HepG2 (cell line): ENCODE data around the gene RGS11. TPM values are rescaled to one million over a fixed set of nuclear protein-coding genes. Genes with fewer than 3 reads are reported as not detected.

Experiments used
- AKAP8 ChIP-seq: sonication (generic); formaldehyde crosslinking; IDR thresholded peaks from 2 replicates; pipeline ENCODE4 v1.5.1; 2020; ENCODE audit warnings: mild to moderate bottlenecking, missing genetic modification reagents
- ATF7-NPFF ChIP-seq: sonication (generic); formaldehyde crosslinking; IDR thresholded peaks from 2 replicates; pipeline ENCODE4 v1.8.1; 2023; ENCODE audit warnings: mild to moderate bottlenecking, low read depth, missing genetic modification reagents, moderate library complexity
- FOXK2 ChIP-seq: fragments of 450-650 bp; IDR thresholded peaks from 2 replicates; pipeline ENCODE4 v1.6.1; 2016
- HOXD1 ChIP-seq: sonication (generic); formaldehyde crosslinking; IDR thresholded peaks from 2 replicates; pipeline ENCODE4 v1.5.0; 2020; ENCODE audit warnings: missing genetic modification reagents
- ISX ChIP-seq: sonication (generic); formaldehyde crosslinking; conservative IDR thresholded peaks from 2 replicates; pipeline ENCODE4 v1.5.0; 2020; ENCODE audit warnings: missing genetic modification reagents
- SETDB1 ChIP-seq: sonication (generic); formaldehyde crosslinking; IDR thresholded peaks from 2 replicates; pipeline ENCODE4 v1.5.1; 2020; ENCODE audit warnings: missing genetic modification reagents, mild to moderate bottlenecking, borderline replicate concordance
- SMAD1 ChIP-seq: sonication (generic); formaldehyde crosslinking; IDR thresholded peaks from 2 replicates; pipeline ENCODE4 v1.4.0; 2020; ENCODE audit warnings: missing genetic modification reagents, low read depth, mild to moderate bottlenecking, borderline replicate concordance
- SMAD3 ChIP-seq: sonication (generic); formaldehyde crosslinking; IDR thresholded peaks from 2 replicates; pipeline ENCODE4 v1.4.0; 2020; ENCODE audit warnings: missing genetic modification reagents
- SPEN ChIP-seq: sonication (generic); formaldehyde crosslinking; IDR thresholded peaks from 2 replicates; pipeline ENCODE4 v1.5.1; 2020; ENCODE audit warnings: low read depth, mild to moderate bottlenecking, missing genetic modification reagents
- ZFP62 ChIP-seq: sonication (generic); formaldehyde crosslinking; IDR thresholded peaks from 2 replicates; pipeline ENCODE4 v1.4.0; 2020; ENCODE audit warnings: missing genetic modification reagents
- ZKSCAN8 ChIP-seq: IDR thresholded peaks from 2 replicates; pipeline ENCODE4 v1.6.1; 2016; ENCODE audit warnings: borderline replicate concordance, missing genetic modification reagents, missing compliant biosample characterization
- ZNF235 ChIP-seq: sonication (generic); formaldehyde crosslinking; IDR thresholded peaks from 2 replicates; pipeline ENCODE4 v1.8.1; 2023; ENCODE audit warnings: mild to moderate bottlenecking, missing genetic modification reagents, borderline replicate concordance
- ZNF367 ChIP-seq: sonication (generic); formaldehyde crosslinking; IDR thresholded peaks from 2 replicates; pipeline ENCODE4 v1.4.0; 2020; ENCODE audit warnings: missing genetic modification reagents, borderline replicate concordance
- ZNF432 ChIP-seq: sonication (generic); formaldehyde crosslinking; IDR thresholded peaks from 2 replicates; pipeline ENCODE4 v1.5.0; 2020; ENCODE audit warnings: missing genetic modification reagents, mild to moderate bottlenecking, borderline replicate concordance
- ZNF484 ChIP-seq: sonication (generic); formaldehyde crosslinking; IDR thresholded peaks from 2 replicates; pipeline ENCODE4 v1.5.1; 2020; ENCODE audit warnings: mild to moderate bottlenecking, low read depth, missing genetic modification reagents, borderline replicate concordance
- ZNF614 ChIP-seq: IDR thresholded peaks from 2 replicates; pipeline ENCODE4 v1.6.1; 2018; ENCODE audit warnings: missing biosample characterization, missing genetic modification reagents, inconsistent platforms, borderline replicate concordance
- polyA plus RNA-seq, 8 experiments: library from polyadenylated mRNA; depleted of rRNA in 3 of 8; stranded (reverse) in 7 of 8; unstranded in 1 of 8; fragments of >200 nt; fragmentation: Illumina TruSeq in 4 of 8; extraction: Trizol in 4 of 8; gene quantifications; 2 replicates each; pipeline versions ENCODE4 v1.2.1 to v1.2.3, GENCODE V29; 2011 to 2016; ENCODE audit warnings: low read depth in 4 of 8, missing spikeins in 1 of 8, mixed read lengths in 1 of 8; ENCODE audit not compliant: insufficient read depth in 1 of 8
- total RNA-seq, 5 experiments: library from RNA; depleted of rRNA; stranded (reverse); fragments of >200 nt; fragmentation: Illumina TruSeq; extraction: Trizol; gene quantifications; 2 replicates each; pipeline ENCODE4 v1.2.3, GENCODE V29; 2016; ENCODE audit warnings: low read depth in 1 of 5
- TF ChIP-seq, protein P1 (sequence below): sonication (generic); formaldehyde crosslinking; IDR thresholded peaks from 2 replicates; pipeline ENCODE4 v1.4.0; 2020; ENCODE audit warnings: mild to moderate bottlenecking, missing genetic modification reagents
- TF ChIP-seq, protein P2 (sequence below): sonication (generic); formaldehyde crosslinking; IDR thresholded peaks from 2 replicates; pipeline ENCODE4 v1.5.1; 2020; ENCODE audit warnings: mild to moderate bottlenecking, missing genetic modification reagents, borderline replicate concordance
- TF ChIP-seq, protein P3 (sequence below): sonication (generic); formaldehyde crosslinking; IDR thresholded peaks from 2 replicates; pipeline ENCODE4 v1.4.0; 2020; ENCODE audit warnings: missing genetic modification reagents, borderline replicate concordance

Gene RGS11
- total and polyA plus RNA-seq, 2 of the 13 experiments (the other 11 are each of a cell fraction or from before 2014, with no cell fraction given): 0.11 TPM; not detected in 1

DNA sequence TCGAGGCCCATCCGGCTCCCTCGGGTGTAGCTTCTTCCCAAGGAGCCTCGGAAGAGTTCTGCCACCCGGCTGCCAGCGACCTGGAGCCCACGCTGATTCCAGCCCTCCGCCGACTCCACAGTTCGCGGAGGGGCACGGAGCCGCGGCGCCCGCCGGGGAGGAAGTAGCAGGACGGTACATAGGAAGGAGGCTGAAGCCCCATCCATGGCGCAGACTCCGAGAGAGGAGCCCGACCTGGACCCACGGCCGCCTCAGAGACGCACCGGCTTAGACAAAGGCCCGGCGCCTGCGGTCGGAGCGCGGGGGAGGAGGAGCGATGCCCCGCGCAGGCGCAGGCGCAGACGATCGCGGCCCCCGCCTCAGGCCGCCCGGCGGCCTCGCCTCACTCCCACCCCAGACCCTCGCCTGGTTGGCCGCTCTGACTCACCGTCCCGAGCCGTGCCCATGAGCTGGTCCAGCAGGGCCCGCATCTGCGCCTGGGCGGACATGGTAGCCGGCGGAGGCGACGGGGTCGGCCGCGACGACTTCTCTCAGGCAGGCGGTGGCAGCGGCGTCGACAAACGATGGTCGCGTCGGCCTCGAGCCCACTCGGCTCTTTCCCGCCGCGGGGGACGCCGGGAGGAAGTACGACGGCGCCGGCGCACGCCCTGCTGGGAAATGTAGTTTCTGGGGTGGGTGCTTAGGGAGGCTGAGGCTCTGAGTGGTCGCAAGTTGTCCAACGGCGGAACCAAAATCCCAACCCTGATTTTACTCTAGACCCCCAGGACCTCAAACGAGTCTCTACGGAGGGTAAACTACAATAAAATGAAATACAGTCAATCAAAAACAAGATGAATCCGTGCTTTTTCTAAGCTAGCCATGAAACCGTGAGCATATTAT, 46.7 kb downstream of the RGS11 start, which contains the start of gene LUC7L (continued):
- TF ChIP-seq ATF7-NPFF (CRISPR knock-in tag) (peak; percentile 92), AKAP8 (CRISPR knock-in tag) (peak; percentile 87; the same call in 1 of the 2 replicates), SMAD3 (peak; percentile 94), ZKSCAN8 (CRISPR knock-in tag) (peak; percentile 67; the same call in 1 of the 2 replicates), ZNF614 (CRISPR knock-in tag) (peak; percentile 91), ZNF432 (CRISPR knock-in tag) (no peak), SETDB1 (CRISPR knock-in tag) (peak; percentile 44; the same call in 1 of the 2 replicates), FOXK2 (no peak), SMAD1 (CRISPR knock-in tag) (peak; percentile 67; the same call in 1 of the 2 replicates), ZNF367 (CRISPR knock-in tag) (peak; percentile 74; the same call in 1 of the 2 replicates), ZNF235 (peak; percentile 96; the same call in 1 of the 2 replicates), ZNF484 (CRISPR knock-in tag) (no peak), ISX (peak; percentile 83), SPEN (CRISPR knock-in tag) (peak; percentile 97), HOXD1 (CRISPR knock-in tag) (peak; percentile 70), ZFP62 (CRISPR knock-in tag) (peak; percentile 97)
- TF ChIP-seq, protein P1, sequence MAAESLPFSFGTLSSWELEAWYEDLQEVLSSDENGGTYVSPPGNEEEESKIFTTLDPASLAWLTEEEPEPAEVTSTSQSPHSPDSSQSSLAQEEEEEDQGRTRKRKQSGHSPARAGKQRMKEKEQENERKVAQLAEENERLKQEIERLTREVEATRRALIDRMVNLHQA (CRISPR knock-in tag): no peak
- TF ChIP-seq, protein P2, sequence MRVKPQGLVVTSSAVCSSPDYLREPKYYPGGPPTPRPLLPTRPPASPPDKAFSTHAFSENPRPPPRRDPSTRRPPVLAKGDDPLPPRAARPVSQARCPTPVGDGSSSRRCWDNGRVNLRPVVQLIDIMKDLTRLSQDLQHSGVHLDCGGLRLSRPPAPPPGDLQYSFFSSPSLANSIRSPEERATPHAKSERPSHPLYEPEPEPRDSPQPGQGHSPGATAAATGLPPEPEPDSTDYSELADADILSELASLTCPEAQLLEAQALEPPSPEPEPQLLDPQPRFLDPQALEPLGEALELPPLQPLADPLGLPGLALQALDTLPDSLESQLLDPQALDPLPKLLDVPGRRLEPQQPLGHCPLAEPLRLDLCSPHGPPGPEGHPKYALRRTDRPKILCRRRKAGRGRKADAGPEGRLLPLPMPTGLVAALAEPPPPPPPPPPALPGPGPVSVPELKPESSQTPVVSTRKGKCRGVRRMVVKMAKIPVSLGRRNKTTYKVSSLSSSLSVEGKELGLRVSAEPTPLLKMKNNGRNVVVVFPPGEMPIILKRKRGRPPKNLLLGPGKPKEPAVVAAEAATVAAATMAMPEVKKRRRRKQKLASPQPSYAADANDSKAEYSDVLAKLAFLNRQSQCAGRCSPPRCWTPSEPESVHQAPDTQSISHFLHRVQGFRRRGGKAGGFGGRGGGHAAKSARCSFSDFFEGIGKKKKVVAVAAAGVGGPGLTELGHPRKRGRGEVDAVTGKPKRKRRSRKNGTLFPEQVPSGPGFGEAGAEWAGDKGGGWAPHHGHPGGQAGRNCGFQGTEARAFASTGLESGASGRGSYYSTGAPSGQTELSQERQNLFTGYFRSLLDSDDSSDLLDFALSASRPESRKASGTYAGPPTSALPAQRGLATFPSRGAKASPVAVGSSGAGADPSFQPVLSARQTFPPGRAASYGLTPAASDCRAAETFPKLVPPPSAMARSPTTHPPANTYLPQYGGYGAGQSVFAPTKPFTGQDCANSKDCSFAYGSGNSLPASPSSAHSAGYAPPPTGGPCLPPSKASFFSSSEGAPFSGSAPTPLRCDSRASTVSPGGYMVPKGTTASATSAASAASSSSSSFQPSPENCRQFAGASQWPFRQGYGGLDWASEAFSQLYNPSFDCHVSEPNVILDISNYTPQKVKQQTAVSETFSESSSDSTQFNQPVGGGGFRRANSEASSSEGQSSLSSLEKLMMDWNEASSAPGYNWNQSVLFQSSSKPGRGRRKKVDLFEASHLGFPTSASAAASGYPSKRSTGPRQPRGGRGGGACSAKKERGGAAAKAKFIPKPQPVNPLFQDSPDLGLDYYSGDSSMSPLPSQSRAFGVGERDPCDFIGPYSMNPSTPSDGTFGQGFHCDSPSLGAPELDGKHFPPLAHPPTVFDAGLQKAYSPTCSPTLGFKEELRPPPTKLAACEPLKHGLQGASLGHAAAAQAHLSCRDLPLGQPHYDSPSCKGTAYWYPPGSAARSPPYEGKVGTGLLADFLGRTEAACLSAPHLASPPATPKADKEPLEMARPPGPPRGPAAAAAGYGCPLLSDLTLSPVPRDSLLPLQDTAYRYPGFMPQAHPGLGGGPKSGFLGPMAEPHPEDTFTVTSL (CRISPR knock-in tag): peak; percentile 69
- TF ChIP-seq, protein P3, sequence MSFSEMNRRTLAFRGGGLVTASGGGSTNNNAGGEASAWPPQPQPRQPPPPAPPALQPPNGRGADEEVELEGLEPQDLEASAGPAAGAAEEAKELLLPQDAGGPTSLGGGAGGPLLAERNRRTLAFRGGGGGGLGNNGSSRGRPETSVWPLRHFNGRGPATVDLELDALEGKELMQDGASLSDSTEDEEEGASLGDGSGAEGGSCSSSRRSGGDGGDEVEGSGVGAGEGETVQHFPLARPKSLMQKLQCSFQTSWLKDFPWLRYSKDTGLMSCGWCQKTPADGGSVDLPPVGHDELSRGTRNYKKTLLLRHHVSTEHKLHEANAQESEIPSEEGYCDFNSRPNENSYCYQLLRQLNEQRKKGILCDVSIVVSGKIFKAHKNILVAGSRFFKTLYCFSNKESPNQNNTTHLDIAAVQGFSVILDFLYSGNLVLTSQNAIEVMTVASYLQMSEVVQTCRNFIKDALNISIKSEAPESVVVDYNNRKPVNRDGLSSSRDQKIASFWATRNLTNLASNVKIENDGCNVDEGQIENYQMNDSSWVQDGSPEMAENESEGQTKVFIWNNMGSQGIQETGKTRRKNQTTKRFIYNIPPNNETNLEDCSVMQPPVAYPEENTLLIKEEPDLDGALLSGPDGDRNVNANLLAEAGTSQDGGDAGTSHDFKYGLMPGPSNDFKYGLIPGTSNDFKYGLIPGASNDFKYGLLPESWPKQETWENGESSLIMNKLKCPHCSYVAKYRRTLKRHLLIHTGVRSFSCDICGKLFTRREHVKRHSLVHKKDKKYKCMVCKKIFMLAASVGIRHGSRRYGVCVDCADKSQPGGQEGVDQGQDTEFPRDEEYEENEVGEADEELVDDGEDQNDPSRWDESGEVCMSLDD (CRISPR knock-in tag): no peak
